Panc1 (cell line): ENCODE measurements around the gene CAGE1. TPM values are rescaled to one million over a fixed set of nuclear protein-coding genes. Genes with fewer than 3 reads are reported as not detected.

Experiments used
- ATAC-seq: fragments of 200-7000 bp; cut with Tn5 transposase; 2 replicates; pipeline ENCODE4 v1.9.1; 2020; ENCODE audit warnings: mild to moderate bottlenecking, moderate library complexity
- BruUV-seq: library from RNA; stranded (reverse); fragments of 400-500 nt; replicated peaks from 2 replicates; lab custom pipeline; 2021; lab: Mats Ljungman, UMichigan
- CTCF ChIA-PET: fragments of 300-600 bp; sonication (Branson Sonifier 250); formaldehyde crosslinking; loops from one replicate; lab custom pipeline; 2022; ENCODE audit warnings: antibody characterized with exemption; lab: Charles Lee
- POLR2A ChIA-PET: fragments of 300-600 bp; sonication (Branson Sonifier 250); formaldehyde crosslinking; loops from one replicate; lab custom pipeline; 2022; ENCODE audit warnings: antibody characterized with exemption; lab: Charles Lee
- DNase-seq: peaks from one replicate; pipeline ENCODE4 v3.0.0-alpha.2; 2010; ENCODE audit warnings: low read depth, low spot score
- H3K27ac ChIP-seq: 2 replicates; pipeline ENCODE4 v1.5.1; 2011; ENCODE audit warnings: mild to moderate bottlenecking, low read length, inconsistent platforms
- H3K27me3 ChIP-seq: fragments of 200-500 bp; sonication (Bioruptor generic); 2 replicates; pipeline ENCODE4 v1.6.0; 2014; ENCODE audit warnings: low read length, inconsistent platforms; ENCODE audit not compliant: control insufficient read depth, insufficient read depth
- H3K36me3 ChIP-seq: fragments of 200-500 bp; sonication (Bioruptor generic); 2 replicates; pipeline ENCODE4 v1.5.1; 2014; ENCODE audit warnings: inconsistent platforms, mild to moderate bottlenecking, low read length, moderate library complexity; ENCODE audit not compliant: control insufficient read depth, insufficient read depth
- H3K4me1 ChIP-seq: 2 replicates; pipeline ENCODE4 v1.5.1; 2011; ENCODE audit warnings: inconsistent platforms, mild to moderate bottlenecking, low read length, moderate library complexity; ENCODE audit not compliant: control insufficient read depth, insufficient read depth
- H3K4me3 ChIP-seq, 2 experiments: 2 replicates each; pipeline ENCODE4 v1.5.1; 2011 to 2012; ENCODE audit warnings: low read depth in 2 of 2, low read length in 2 of 2, mild to moderate bottlenecking in 2 of 2, inconsistent platforms in 1 of 2, moderate library complexity in 1 of 2
- H3K9me3 ChIP-seq: fragments of 200-500 bp; sonication (Bioruptor generic); 2 replicates; pipeline ENCODE4 v1.5.1; 2014; ENCODE audit warnings: low read depth, mild to moderate bottlenecking, inconsistent platforms, low read length, moderate library complexity; ENCODE audit not compliant: control insufficient read depth, insufficient read depth
- POLR2AphosphoS5 ChIP-seq: IDR thresholded peaks from 2 replicates; pipeline ENCODE4 v1.6.1; 2012; ENCODE audit warnings: mild to moderate bottlenecking, low read depth, low read length, moderate library complexity
- SIN3A ChIP-seq: IDR thresholded peaks from 2 replicates; pipeline ENCODE4 v1.6.1; 2012; ENCODE audit warnings: low read depth, mild to moderate bottlenecking, low read length, moderate library complexity, borderline replicate concordance; ENCODE audit not compliant: insufficient read depth
- TCF7L2 ChIP-seq: IDR thresholded peaks from 2 replicates; pipeline ENCODE4 v1.6.1; 2011; ENCODE audit warnings: mild to moderate bottlenecking, low read depth, low read length, inconsistent platforms
- in situ Hi-C: cut with HindIII; loops from 2 replicates; pipeline ENCODE4 v1.10.0; 2016; ENCODE audit warnings: low sequenced_read_pairs, low pct_unique_long_range_greater_than_20kb
- intact Hi-C: fragments of 100-400 bp; cut with micrococcal nuclease; formaldehyde crosslinking; loops from one replicate; pipeline ENCODE4 v1.10.0; 2022; ENCODE audit not compliant: unreplicated experiment
- total RNA-seq: library from RNA; stranded (reverse); gene quantifications from one replicate; pipeline ENCODE4 v1.2.1, GENCODE V29; 2021; ENCODE audit not compliant: unreplicated experiment
- TF ChIP-seq, protein P1 (sequence below), 2 experiments: IDR thresholded peaks; 2 replicates each; pipeline ENCODE4 v1.6.1; 2011 to 2012; ENCODE audit warnings: low read depth in 2 of 2, control low read depth in 1 of 2, low read length in 1 of 2, mild to moderate bottlenecking in 1 of 2, moderate library complexity in 1 of 2; ENCODE audit not compliant: insufficient read depth in 1 of 2
- TF ChIP-seq, protein P2 (sequence below): fragments of 450-650 bp; IDR thresholded peaks from 2 replicates; pipeline ENCODE4 v1.5.1; 2017; ENCODE audit warnings: mild to moderate bottlenecking

CAGE1 gene
- total RNA-seq, 1 experiment from 2014 or later: not detected

DNA sequence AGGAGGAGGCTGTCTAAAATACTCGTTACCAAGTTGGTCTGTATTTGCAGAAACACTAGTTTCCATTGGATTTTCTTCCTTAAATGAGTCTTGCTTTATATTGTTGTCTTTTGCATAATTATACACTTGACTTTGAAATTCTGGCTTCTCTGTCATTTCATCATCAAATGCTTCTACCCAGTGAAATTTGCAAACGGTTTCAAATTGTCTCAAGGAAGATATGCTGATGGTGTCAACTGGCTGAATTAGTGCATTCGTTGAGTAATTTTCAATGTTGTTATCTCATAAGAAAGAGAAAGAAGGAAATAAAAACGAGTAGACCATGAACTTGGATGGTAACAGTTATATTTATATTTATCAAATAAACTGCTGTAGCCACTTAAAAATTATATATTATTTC lies 10.8 kb downstream of the CAGE1 start:
- no peak for ATAC-seq
- CTCF ChIA-PET: no interaction called here

DNA sequence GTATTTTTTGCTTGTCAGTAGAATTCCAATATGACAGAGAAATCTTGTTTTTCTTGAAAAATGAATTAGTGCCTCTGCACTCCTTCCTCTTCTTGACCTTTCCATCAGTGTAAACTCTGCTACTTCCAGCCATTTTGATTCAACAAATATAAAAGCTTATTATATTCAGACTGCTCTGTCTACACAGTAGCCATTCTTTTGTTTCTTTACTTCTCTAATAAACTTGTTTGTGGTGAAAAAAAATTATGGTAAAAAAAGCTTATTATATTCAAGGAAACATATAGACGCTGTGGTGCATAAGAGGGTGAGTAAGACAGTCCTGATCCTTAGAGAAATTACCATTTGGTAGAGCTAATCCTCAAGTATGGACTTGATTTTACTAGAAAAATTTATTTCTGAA lies 11.6 kb downstream of the CAGE1 start:
- intact Hi-C loops (no loop called here), in situ Hi-C loops (no loop called here)
- no peak for TF ChIP-seq TCF7L2
- TF ChIP-seq SIN3A: no peak
- TF ChIP-seq, protein P1, sequence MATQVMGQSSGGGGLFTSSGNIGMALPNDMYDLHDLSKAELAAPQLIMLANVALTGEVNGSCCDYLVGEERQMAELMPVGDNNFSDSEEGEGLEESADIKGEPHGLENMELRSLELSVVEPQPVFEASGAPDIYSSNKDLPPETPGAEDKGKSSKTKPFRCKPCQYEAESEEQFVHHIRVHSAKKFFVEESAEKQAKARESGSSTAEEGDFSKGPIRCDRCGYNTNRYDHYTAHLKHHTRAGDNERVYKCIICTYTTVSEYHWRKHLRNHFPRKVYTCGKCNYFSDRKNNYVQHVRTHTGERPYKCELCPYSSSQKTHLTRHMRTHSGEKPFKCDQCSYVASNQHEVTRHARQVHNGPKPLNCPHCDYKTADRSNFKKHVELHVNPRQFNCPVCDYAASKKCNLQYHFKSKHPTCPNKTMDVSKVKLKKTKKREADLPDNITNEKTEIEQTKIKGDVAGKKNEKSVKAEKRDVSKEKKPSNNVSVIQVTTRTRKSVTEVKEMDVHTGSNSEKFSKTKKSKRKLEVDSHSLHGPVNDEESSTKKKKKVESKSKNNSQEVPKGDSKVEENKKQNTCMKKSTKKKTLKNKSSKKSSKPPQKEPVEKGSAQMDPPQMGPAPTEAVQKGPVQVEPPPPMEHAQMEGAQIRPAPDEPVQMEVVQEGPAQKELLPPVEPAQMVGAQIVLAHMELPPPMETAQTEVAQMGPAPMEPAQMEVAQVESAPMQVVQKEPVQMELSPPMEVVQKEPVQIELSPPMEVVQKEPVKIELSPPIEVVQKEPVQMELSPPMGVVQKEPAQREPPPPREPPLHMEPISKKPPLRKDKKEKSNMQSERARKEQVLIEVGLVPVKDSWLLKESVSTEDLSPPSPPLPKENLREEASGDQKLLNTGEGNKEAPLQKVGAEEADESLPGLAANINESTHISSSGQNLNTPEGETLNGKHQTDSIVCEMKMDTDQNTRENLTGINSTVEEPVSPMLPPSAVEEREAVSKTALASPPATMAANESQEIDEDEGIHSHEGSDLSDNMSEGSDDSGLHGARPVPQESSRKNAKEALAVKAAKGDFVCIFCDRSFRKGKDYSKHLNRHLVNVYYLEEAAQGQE (IDR thresholded peaks at IDR 0.05; ENCODE audit: insufficient read depth in 1 of 2, low read depth in 2 of 2, low read length in 1 of 2): no peak
- TF ChIP-seq, protein P2, sequence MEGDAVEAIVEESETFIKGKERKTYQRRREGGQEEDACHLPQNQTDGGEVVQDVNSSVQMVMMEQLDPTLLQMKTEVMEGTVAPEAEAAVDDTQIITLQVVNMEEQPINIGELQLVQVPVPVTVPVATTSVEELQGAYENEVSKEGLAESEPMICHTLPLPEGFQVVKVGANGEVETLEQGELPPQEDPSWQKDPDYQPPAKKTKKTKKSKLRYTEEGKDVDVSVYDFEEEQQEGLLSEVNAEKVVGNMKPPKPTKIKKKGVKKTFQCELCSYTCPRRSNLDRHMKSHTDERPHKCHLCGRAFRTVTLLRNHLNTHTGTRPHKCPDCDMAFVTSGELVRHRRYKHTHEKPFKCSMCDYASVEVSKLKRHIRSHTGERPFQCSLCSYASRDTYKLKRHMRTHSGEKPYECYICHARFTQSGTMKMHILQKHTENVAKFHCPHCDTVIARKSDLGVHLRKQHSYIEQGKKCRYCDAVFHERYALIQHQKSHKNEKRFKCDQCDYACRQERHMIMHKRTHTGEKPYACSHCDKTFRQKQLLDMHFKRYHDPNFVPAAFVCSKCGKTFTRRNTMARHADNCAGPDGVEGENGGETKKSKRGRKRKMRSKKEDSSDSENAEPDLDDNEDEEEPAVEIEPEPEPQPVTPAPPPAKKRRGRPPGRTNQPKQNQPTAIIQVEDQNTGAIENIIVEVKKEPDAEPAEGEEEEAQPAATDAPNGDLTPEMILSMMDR: no peak
- TF ChIP-seq POLR2AphosphoS5: no peak
- ChIA-PET CTCF (no interaction called here), POLR2A (interaction anchor here (0.8 kb wide), 1 partner anchor 11 kb away, joined by 3 read pairs; no protein-coding TSS in a partner anchor)
- ATAC-seq: no peak
- Histone ChIP-seq H3K27me3 (peaks cover 7% of the 10 kb centered on the region; the same call in 1 of the 2 replicates), H3K9me3 (no peaks in the 10 kb centered on the region), H3K36me3 (no peaks in the 10 kb centered on the region), H3K4me3 (no peak overlapping the region), H3K27ac (no peak overlapping the region), H3K4me1 (no peaks in the 10 kb centered on the region)
- no peak for DNase-seq
- BruUV-seq: no TSS peak

More for the DNA sequence above, 10.8 kb downstream of the CAGE1 start:
- no peak overlapping the region for H3K27ac ChIP-seq
- no peaks in the 10 kb centered on the region for H3K36me3 ChIP-seq
- in situ Hi-C loops (no loop called here), intact Hi-C loops (no loop called here)
- H3K4me1 ChIP-seq: no peaks in the 10 kb centered on the region
- H3K4me3 ChIP-seq: no peak overlapping the region
- POLR2A ChIA-PET: no interaction called here
- H3K9me3 ChIP-seq: no peaks in the 10 kb centered on the region
- H3K27me3 ChIP-seq: peaks cover 2% of the 10 kb centered on the region; the same call in 1 of the 2 replicates
- TF ChIP-seq SIN3A (no peak), POLR2AphosphoS5 (no peak), TCF7L2 (no peak)
- TF ChIP-seq, protein P1 (IDR thresholded peaks at IDR 0.05; ENCODE audit: insufficient read depth in 1 of 2, low read depth in 2 of 2, low read length in 1 of 2): no peak
- TF ChIP-seq, protein P2: no peak
- no TSS peak for BruUV-seq
- DNase-seq: no peak
